HG02678 (cell line): ENCODE measurements around the gene CTSZ.
"Not testable (repeated sequence)": the region's sequence is repeated elsewhere in the genome, so short reads cannot be mapped to it uniquely, and the experiment has no call there.

Experiments used
- ATAC-seq: cut with Tn5 transposase; IDR thresholded peaks from one replicate; pipeline ENCODE4 v1.9.1; 2021; ENCODE audit warnings: mild to moderate bottlenecking, moderate library complexity; ENCODE audit not compliant: unreplicated experiment

Gene CTSZ

DNA sequence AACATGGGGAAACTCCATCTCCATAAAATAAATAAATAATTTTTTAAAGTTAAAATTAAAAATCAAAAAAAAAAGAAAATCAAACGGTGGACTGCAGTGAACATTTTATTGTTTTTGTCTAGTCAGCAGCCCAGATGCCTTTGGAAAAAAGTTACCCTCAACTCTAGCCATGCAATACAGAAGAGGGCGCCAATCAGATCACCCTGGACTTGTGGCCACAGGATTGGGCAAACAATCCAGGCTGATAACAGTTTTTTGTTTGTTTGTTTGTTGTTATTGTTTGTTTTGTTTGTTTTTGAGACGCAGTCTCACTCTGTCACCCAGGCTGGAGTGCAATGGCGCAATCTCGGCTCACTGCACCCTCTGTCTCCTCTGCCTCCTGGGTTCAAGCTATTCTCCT lies 56.5 kb downstream of the CTSZ start:
- ATAC-seq = no peak

DNA sequence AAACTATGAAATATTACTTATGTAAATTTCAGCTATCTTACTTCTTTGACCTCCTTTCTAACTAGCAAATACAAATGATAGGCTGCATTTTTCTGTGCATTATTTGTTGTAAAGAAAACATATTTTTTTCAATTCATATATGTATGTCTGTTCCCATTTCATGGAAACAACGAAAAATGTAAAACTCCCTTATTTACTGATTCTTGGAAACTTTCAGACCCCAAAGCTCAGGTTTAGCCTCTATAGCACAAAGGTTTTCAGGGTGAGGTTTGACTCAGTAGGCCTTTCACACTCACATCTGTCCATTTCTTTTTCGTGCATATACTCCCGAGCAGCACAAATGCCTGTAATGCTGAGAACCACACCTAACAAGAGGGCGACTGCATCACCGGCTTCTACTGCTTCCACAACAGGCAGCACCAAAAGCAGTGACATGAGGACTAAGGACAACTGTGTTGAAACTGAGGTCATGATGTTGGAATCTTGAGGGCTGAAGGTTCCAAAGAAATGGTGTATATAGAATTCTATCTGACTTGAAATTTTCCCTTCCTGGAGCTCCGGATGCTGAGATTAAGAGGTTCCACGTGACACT lies 59.2 kb downstream of the CTSZ start:
- not testable (repeated sequence) for ATAC-seq

DNA sequence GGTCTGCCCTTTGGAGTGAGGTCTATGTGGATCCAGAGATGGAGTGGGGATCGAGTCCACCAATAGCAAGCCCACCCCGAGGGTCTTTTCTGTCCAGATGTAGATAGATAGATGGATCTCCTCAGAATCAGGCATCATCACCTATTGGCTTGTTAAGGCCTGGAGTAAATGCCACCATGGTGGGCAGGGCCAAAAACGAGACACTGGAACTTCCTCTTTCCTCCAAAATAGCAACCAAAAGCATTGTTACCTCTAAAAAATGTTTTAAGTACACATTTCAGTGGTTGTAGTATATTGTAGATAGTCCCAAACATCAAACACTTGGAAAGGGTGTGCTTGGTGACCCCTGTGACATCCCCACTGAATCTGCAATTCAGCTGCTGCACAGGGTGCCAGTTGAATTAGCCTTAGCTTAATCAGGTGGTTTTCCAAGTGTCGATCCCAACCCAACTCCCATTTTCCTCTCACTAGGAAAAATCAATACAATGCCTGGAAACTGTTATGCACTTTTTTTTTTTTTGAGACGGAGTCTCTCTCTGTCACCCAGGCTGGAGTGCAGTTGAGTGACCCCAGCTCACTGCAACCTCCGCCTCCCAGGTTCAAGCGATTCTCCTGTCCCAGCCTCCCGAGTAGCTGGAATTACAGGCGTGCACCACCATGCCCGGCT lies 61.0 kb downstream of the CTSZ start:
- ATAC-seq = no peak
